IMR-90 (cell line): ENCODE results near the gene SERPINI2. TPM values are rescaled to one million over a fixed set of nuclear protein-coding genes. Genes with fewer than 3 reads are reported as not detected.

ENCODE experiments used
- ATAC-seq: fragments of 200-7000 bp; cut with Tn5 transposase; 2 replicates; pipeline ENCODE4 v1.9.1; 2020; ENCODE audit warnings: low read depth, mild to moderate bottlenecking, moderate library complexity
- BruUV-seq: library from RNA; stranded (reverse); fragments of 400-500 nt; replicated peaks from 2 replicates; lab custom pipeline; 2021; lab: Mats Ljungman, UMichigan
- CTCF ChIA-PET: fragments of 300-600 bp; formaldehyde crosslinking; extraction: SDS; loops from one replicate; lab custom pipeline; 2021; ENCODE audit warnings: antibody characterized with exemption; lab: Yijun Ruan, JAX
- POLR2A ChIA-PET: fragments of 300-600 bp; sonication (Branson Sonifier 250); formaldehyde crosslinking; loops from one replicate; lab custom pipeline; 2022; ENCODE audit warnings: antibody characterized with exemption; ENCODE audit not compliant: unreplicated experiment; lab: Charles Lee
- DNase-seq: peaks from one replicate; pipeline ENCODE4 v3.0.0; 2013
- H2AFZ ChIP-seq: replicated peaks from 2 replicates; pipeline ENCODE3; 2013; ENCODE audit warnings: low read length, mild to moderate bottlenecking; ENCODE audit not compliant: poor library complexity
- H2AK5ac ChIP-seq: 2 replicates; pipeline ENCODE4 v1.6.1; 2013; ENCODE audit warnings: low read depth, low read length, inconsistent platforms
- H2AK9ac ChIP-seq: replicated peaks from 2 replicates; pipeline ENCODE3; 2013; ENCODE audit warnings: mild to moderate bottlenecking, low read depth, low read length, moderate library complexity; ENCODE audit not compliant: poor library complexity
- H2BK120ac ChIP-seq: 2 replicates; pipeline ENCODE4 v1.6.1; 2013; ENCODE audit warnings: low read depth, low read length, inconsistent platforms
- H2BK15ac ChIP-seq: 3 replicates; pipeline ENCODE4 v1.6.1; 2013; ENCODE audit warnings: low read depth, low read length, inconsistent platforms
- H2BK20ac ChIP-seq: 2 replicates; pipeline ENCODE4 v1.6.1; 2013; ENCODE audit warnings: low read depth, mild to moderate bottlenecking, inconsistent platforms, low read length, moderate library complexity
- H2BK5ac ChIP-seq: 2 replicates; pipeline ENCODE4 v1.6.1; 2013; ENCODE audit warnings: mild to moderate bottlenecking, low read depth, low read length, inconsistent platforms; ENCODE audit not compliant: poor library complexity, severe bottlenecking
- H3K14ac ChIP-seq: replicated peaks from 2 replicates; pipeline ENCODE4 v1.6.1; 2013; ENCODE audit warnings: low read depth, low read length, inconsistent platforms
- H3K18ac ChIP-seq: 2 replicates; pipeline ENCODE4 v1.6.1; 2013; ENCODE audit warnings: low read depth, low read length, control low read depth
- H3K23ac ChIP-seq: 2 replicates; pipeline ENCODE4 v1.6.1; 2013; ENCODE audit warnings: low read depth, low read length, inconsistent platforms
- H3K27ac ChIP-seq: 2 replicates; pipeline ENCODE4 v1.5.1; 2013; ENCODE audit warnings: mild to moderate bottlenecking, control low read depth, low read length; ENCODE audit not compliant: insufficient read depth
- H3K27me3 ChIP-seq: 2 replicates; pipeline ENCODE4 v1.6.1; 2013; ENCODE audit warnings: low read length; ENCODE audit not compliant: control insufficient read depth, insufficient read depth
- H3K36me3 ChIP-seq: 2 replicates; pipeline ENCODE4 v1.6.1; 2013; ENCODE audit warnings: low read length, mixed read lengths; ENCODE audit not compliant: control insufficient read depth, insufficient read depth
- H3K4ac ChIP-seq: 2 replicates; pipeline ENCODE4 v1.6.1; 2013; ENCODE audit warnings: low read depth, low read length, inconsistent platforms
- H3K4me1 ChIP-seq: 2 replicates; pipeline ENCODE4 v1.6.1; 2013; ENCODE audit warnings: low read length, mixed read lengths; ENCODE audit not compliant: control insufficient read depth, insufficient read depth
- H3K4me2 ChIP-seq: 2 replicates; pipeline ENCODE4 v1.6.1; 2013; ENCODE audit warnings: low read depth, mild to moderate bottlenecking, control low read depth, low read length, moderate library complexity
- H3K4me3 ChIP-seq: 2 replicates; pipeline ENCODE4 v1.5.1; 2013; ENCODE audit warnings: low read depth, mild to moderate bottlenecking, control low read depth, low read length, moderate library complexity; ENCODE audit not compliant: insufficient read depth
- H3K56ac ChIP-seq: 2 replicates; pipeline ENCODE4 v1.6.1; 2013; ENCODE audit warnings: low read length, inconsistent platforms; ENCODE audit not compliant: insufficient read depth; ENCODE audit errors: extremely low read depth
- H3K79me1 ChIP-seq, 2 experiments: 2 replicates each; pipeline ENCODE4 v1.6.1; 2013; ENCODE audit warnings: low read length in 2 of 2, inconsistent platforms in 1 of 2, low read depth in 1 of 2
- H3K9ac ChIP-seq: 2 replicates; pipeline ENCODE4 v1.6.1; 2013; ENCODE audit warnings: low read depth, low read length, control low read depth
- H3K9me1 ChIP-seq: 2 replicates; pipeline ENCODE4 v1.6.1; 2013; ENCODE audit warnings: low read length, inconsistent platforms; ENCODE audit not compliant: insufficient read depth
- H3K9me3 ChIP-seq: 2 replicates; pipeline ENCODE4 v1.6.1; 2013; ENCODE audit warnings: low read length; ENCODE audit not compliant: control insufficient read depth, insufficient read depth
- H4K20me1 ChIP-seq: 2 replicates; pipeline ENCODE4 v1.6.1; 2013; ENCODE audit warnings: low read length, inconsistent platforms; ENCODE audit not compliant: insufficient read depth
- H4K5ac ChIP-seq: 2 replicates; pipeline ENCODE4 v1.6.1; 2013; ENCODE audit warnings: mild to moderate bottlenecking, low read depth, low read length, control low read depth
- H4K8ac ChIP-seq, 2 experiments: 2 replicates each; pipeline ENCODE4 v1.6.1; 2013; ENCODE audit warnings: low read depth in 2 of 2, low read length in 2 of 2, control low read depth in 1 of 2, inconsistent platforms in 1 of 2
- H4K91ac ChIP-seq: 2 replicates; pipeline ENCODE4 v1.6.1; 2013; ENCODE audit warnings: low read depth, low read length, inconsistent platforms; ENCODE audit not compliant: insufficient read depth
- BHLHE40 ChIP-seq: fragments of 150-350 bp; IDR thresholded peaks from 2 replicates; pipeline ENCODE4 v1.6.1; 2016; ENCODE audit warnings: mild to moderate bottlenecking, low read depth, low read length
- CEBPB ChIP-seq: IDR thresholded peaks from 2 replicates; pipeline ENCODE4 v1.6.1; 2012; ENCODE audit warnings: low read depth, low read length, improper control_type of control experiment
- CHD1 ChIP-seq: IDR thresholded peaks from 2 replicates; pipeline ENCODE4 v1.6.1; 2012; ENCODE audit warnings: low read depth, low read length, improper control_type of control experiment
- FOS ChIP-seq: fragments of 150-350 bp; IDR thresholded peaks from 2 replicates; pipeline ENCODE4 v1.6.1; 2016; ENCODE audit warnings: low read depth, low read length
- MAFK ChIP-seq: IDR thresholded peaks from 2 replicates; pipeline ENCODE4 v1.6.1; 2012; ENCODE audit warnings: low read depth, low read length, improper control_type of control experiment
- MAZ ChIP-seq: IDR thresholded peaks from 2 replicates; pipeline ENCODE4 v1.6.1; 2012; ENCODE audit warnings: low read depth, mild to moderate bottlenecking, low read length, improper control_type of control experiment, moderate library complexity, borderline replicate concordance
- MXI1 ChIP-seq: IDR thresholded peaks from 2 replicates; pipeline ENCODE4 v1.6.1; 2012; ENCODE audit warnings: low read depth, mild to moderate bottlenecking, low read length, moderate library complexity, borderline replicate concordance
- NFE2L2 ChIP-seq: fragments of 150-350 bp; IDR thresholded peaks from 2 replicates; pipeline ENCODE4 v1.6.1; 2016; ENCODE audit warnings: low read depth, mild to moderate bottlenecking, low read length
- POLR2A ChIP-seq: IDR thresholded peaks from 2 replicates; pipeline ENCODE4 v1.6.1; 2012; ENCODE audit warnings: mild to moderate bottlenecking, low read depth, low read length
- RAD21 ChIP-seq: IDR thresholded peaks from 2 replicates; pipeline ENCODE4 v1.6.1; 2012; ENCODE audit warnings: low read length, improper control_type of control experiment
- RCOR1 ChIP-seq: IDR thresholded peaks from 2 replicates; pipeline ENCODE4 v1.6.1; 2012; ENCODE audit warnings: mild to moderate bottlenecking, low read length, improper control_type of control experiment; ENCODE audit not compliant: insufficient replicate concordance
- RFX5 ChIP-seq: IDR thresholded peaks from 2 replicates; pipeline ENCODE4 v1.8.0; 2012; ENCODE audit warnings: low read depth, mild to moderate bottlenecking, low read length, moderate library complexity
- SMC3 ChIP-seq: fragments of 150-350 bp; IDR thresholded peaks from 2 replicates; pipeline ENCODE4 v1.6.1; 2016; ENCODE audit warnings: low read depth, mild to moderate bottlenecking, antibody characterized with exemption, low read length, moderate library complexity
- WGBS, 2 experiments: methylation state at CpG; one replicate each; pipeline versions ENCODE4 v1.1.5 to v1.1.7; 2013; ENCODE audit warnings: missing lambda C conversion rate in 2 of 2; ENCODE audit not compliant: insufficient read length in 1 of 2; ENCODE audit errors: extremely low coverage in 2 of 2; 5-methylcytosine and 5-hydroxymethylcytosine counted together
- dilution Hi-C: fragments of 300-500 bp; cut with HindIII; formaldehyde crosslinking; loops from one replicate; pipeline ENCODE4 v1.14.3; 2018; ENCODE audit warnings: low sequenced_read_pairs; ENCODE audit not compliant: unreplicated experiment
- in situ Hi-C: fragments of 300-500 bp; cut with MboI; formaldehyde crosslinking; loops from 3 replicates; pipeline ENCODE4 v1.14.3; 2019; ENCODE audit warnings: low sequenced_read_pairs, inconsistent platforms, mixed read lengths
- intact Hi-C: fragments of 100-400 bp; cut with micrococcal nuclease; formaldehyde crosslinking; loops from 2 replicates; pipeline ENCODE4 v1.10.0; 2022
- polyA plus RNA-seq, 3 experiments: library from polyadenylated mRNA; depleted of rRNA; stranded (reverse); fragments of >200 nt; gene quantifications; 2 replicates each; pipeline ENCODE4 v1.2.3, GENCODE V29; 2012; ENCODE audit warnings: low replicate concordance in 1 of 3
- total RNA-seq: library from RNA; depleted of rRNA; stranded (reverse); fragments of >200 nt; gene quantifications from 2 replicates; pipeline ENCODE4 v1.2.3, GENCODE V29; 2012
- TF ChIP-seq, protein P1 (sequence below): fragments of 150-350 bp; IDR thresholded peaks from 2 replicates; pipeline ENCODE4 v1.6.1; 2017; ENCODE audit warnings: mild to moderate bottlenecking, antibody characterized with exemption, low read length, low read depth
- TF ChIP-seq, protein P2 (sequence below): fragments of 150-350 bp; IDR thresholded peaks from 2 replicates; pipeline ENCODE4 v1.6.1; 2016; ENCODE audit warnings: low read depth, mild to moderate bottlenecking, low read length, moderate library complexity, borderline replicate concordance
- TF ChIP-seq, protein P3 (sequence below): conservative IDR thresholded peaks from 2 replicates; pipeline ENCODE4 v1.5.1; 2012; ENCODE audit warnings: mild to moderate bottlenecking, low read depth, low read length, improper control_type of control experiment

Gene SERPINI2
- total and polyA plus RNA-seq, 2 of the 4 experiments (the other 2 are of a cell fraction) = not detected

DNA sequence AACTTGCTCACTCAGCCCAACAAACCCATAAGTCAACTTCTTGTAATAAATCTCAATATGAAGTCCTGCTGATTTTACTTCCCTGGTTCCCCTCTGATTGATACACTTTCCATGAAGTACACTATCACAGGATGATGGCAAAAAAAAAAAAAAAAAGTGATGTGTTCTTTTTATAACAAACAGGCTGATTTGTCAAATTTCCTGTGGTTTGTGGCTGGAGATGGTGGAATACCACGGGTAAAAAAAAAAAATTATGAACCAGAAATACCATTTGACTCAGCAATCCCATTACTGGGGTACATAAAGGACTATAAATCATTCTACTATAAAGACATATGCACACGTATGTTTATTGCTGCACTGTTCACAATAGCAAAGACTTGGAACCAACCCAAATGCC is 10.7 kb upstream of the SERPINI2 start:
- Histone ChIP-seq H3K4me3 (no peak overlapping the region), H3K4me1 (no peaks in the 10 kb centered on the region), H3K18ac (no peak overlapping the region), H4K5ac (no peak overlapping the region), H3K14ac (no peak overlapping the region), H2AK9ac (no peak overlapping the region), H3K23ac (no peak overlapping the region), H3K27ac (no peak overlapping the region), H3K9me1 (no peaks in the 10 kb centered on the region), H4K91ac (no peak overlapping the region), H3K4me2 (no peak overlapping the region), H2AFZ (no peak overlapping the region), H3K36me3 (no peaks in the 10 kb centered on the region), H2BK15ac (no peak overlapping the region), H4K20me1 (no peaks in the 10 kb centered on the region), H3K79me1 (no peaks in the 10 kb centered on the region), H2BK5ac (no peak overlapping the region), H2AK5ac (no peak overlapping the region), H3K9ac (no peak overlapping the region), H3K9me3 (no peaks in the 10 kb centered on the region), H3K27me3 (no peaks in the 10 kb centered on the region), H3K4ac (no peak overlapping the region), H2BK20ac (no peak overlapping the region), H4K8ac (no peak overlapping the region), H2BK120ac (no peak overlapping the region), H3K56ac (no peak overlapping the region)
- DNase-seq (no peak), ATAC-seq (no peak)
- no peak for TF ChIP-seq CEBPB
- TF ChIP-seq, protein P1, sequence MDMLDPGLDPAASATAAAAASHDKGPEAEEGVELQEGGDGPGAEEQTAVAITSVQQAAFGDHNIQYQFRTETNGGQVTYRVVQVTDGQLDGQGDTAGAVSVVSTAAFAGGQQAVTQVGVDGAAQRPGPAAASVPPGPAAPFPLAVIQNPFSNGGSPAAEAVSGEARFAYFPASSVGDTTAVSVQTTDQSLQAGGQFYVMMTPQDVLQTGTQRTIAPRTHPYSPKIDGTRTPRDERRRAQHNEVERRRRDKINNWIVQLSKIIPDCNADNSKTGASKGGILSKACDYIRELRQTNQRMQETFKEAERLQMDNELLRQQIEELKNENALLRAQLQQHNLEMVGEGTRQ = no peak
- TF ChIP-seq, protein P2, sequence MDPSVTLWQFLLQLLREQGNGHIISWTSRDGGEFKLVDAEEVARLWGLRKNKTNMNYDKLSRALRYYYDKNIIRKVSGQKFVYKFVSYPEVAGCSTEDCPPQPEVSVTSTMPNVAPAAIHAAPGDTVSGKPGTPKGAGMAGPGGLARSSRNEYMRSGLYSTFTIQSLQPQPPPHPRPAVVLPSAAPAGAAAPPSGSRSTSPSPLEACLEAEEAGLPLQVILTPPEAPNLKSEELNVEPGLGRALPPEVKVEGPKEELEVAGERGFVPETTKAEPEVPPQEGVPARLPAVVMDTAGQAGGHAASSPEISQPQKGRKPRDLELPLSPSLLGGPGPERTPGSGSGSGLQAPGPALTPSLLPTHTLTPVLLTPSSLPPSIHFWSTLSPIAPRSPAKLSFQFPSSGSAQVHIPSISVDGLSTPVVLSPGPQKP = no peak
- TF ChIP-seq RCOR1 = no peak
- no peak for TF ChIP-seq CHD1
- TF ChIP-seq MAZ = no peak
- no peak for TF ChIP-seq MXI1
- TF ChIP-seq BHLHE40 = no peak
- TF ChIP-seq NFE2L2 = no peak
- no peak for TF ChIP-seq RFX5
- TF ChIP-seq, protein P3, sequence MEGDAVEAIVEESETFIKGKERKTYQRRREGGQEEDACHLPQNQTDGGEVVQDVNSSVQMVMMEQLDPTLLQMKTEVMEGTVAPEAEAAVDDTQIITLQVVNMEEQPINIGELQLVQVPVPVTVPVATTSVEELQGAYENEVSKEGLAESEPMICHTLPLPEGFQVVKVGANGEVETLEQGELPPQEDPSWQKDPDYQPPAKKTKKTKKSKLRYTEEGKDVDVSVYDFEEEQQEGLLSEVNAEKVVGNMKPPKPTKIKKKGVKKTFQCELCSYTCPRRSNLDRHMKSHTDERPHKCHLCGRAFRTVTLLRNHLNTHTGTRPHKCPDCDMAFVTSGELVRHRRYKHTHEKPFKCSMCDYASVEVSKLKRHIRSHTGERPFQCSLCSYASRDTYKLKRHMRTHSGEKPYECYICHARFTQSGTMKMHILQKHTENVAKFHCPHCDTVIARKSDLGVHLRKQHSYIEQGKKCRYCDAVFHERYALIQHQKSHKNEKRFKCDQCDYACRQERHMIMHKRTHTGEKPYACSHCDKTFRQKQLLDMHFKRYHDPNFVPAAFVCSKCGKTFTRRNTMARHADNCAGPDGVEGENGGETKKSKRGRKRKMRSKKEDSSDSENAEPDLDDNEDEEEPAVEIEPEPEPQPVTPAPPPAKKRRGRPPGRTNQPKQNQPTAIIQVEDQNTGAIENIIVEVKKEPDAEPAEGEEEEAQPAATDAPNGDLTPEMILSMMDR = no peak
- no peak for TF ChIP-seq RAD21
- no peak for TF ChIP-seq SMC3
- no peak for TF ChIP-seq MAFK
- TF ChIP-seq POLR2A = no peak
- no peak for TF ChIP-seq FOS
- no CpG with 5 or more reads among the region's 2 CpGs for WGBS, 2 experiments
- BruUV-seq = no TSS peak
- CTCF ChIA-PET = no interaction called here
- intact Hi-C loops = no loop called here
- in situ Hi-C loops = no loop called here
- dilution Hi-C loops = no loop called here
- POLR2A ChIA-PET = no interaction called here
